GM23248 (cell line): ENCODE results near the gene MPP4.

Experiments
- EZH2 ChIP-seq: fragments of 200-600 bp; sonication (generic); IDR thresholded peaks from 2 replicates; pipeline ENCODE4 v1.6.1; 2018; ENCODE audit warnings: antibody characterized with exemption, mild to moderate bottlenecking; ENCODE audit not compliant: insufficient read depth, poor library complexity, severe bottlenecking
- EZH2phosphoT487 ChIP-seq: fragments of 200-600 bp; sonication (generic); IDR thresholded peaks from 2 replicates; pipeline ENCODE4 v1.6.1; 2018; ENCODE audit warnings: antibody characterized with exemption, moderate library complexity, mild to moderate bottlenecking, low read depth; ENCODE audit not compliant: insufficient read depth

GRCh38 chr2:201709049-201709448, 10.6 kb upstream of the MPP4 start:
- no peak for TF ChIP-seq EZH2
- TF ChIP-seq EZH2phosphoT487 = no peak
